ENCODE measurements around the gene CCN2.

CCN2 gene, protein sequence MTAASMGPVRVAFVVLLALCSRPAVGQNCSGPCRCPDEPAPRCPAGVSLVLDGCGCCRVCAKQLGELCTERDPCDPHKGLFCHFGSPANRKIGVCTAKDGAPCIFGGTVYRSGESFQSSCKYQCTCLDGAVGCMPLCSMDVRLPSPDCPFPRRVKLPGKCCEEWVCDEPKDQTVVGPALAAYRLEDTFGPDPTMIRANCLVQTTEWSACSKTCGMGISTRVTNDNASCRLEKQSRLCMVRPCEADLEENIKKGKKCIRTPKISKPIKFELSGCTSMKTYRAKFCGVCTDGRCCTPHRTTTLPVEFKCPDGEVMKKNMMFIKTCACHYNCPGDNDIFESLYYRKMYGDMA

DNA sequence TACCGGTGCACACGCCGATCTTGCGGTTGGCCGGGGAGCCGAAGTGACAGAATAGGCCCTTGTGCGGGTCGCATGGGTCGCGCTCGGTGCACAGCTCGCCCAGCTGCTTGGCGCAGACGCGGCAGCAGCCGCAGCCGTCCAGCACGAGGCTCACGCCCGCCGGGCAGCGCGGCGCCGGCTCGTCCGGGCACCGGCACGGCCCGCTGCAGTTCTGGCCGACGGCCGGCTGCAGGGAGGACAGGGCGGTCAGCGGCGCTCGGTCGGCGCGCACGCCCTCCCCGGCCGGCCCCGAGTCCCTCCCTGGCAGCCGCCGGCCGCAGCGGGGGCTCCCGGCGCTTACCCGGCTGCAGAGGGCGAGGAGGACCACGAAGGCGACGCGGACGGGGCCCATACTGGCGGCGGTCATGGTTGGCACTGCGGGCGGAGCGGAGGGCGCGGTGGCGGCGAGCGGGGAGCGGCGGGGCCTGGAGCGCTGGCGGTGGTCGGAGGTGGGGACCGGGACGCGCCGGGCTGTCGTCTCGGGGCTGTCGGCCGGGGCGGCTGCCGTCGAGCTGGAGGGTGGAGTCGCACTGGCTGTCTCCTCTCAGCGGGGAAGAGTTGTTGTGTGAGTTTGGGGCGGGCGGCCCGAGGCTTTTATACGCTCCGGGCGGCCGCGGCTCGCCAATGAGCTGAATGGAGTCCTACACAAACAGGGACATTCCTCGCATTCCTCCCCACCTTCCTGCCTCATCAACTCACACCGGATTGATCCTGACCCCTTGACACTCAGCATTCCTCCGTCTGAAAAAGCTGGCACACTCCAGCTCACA, at the start of gene CCN2:
Gene CCN2 (minus strand): TSS at position 606 of the 809 bp plus-strand sequence. CDS start 200 bp downstream, at position 406.
- H3K27me3 ChIP-seq: peaks cover 99% of the 10 kb centered on the region
- TF ChIP-seq, protein P1, sequence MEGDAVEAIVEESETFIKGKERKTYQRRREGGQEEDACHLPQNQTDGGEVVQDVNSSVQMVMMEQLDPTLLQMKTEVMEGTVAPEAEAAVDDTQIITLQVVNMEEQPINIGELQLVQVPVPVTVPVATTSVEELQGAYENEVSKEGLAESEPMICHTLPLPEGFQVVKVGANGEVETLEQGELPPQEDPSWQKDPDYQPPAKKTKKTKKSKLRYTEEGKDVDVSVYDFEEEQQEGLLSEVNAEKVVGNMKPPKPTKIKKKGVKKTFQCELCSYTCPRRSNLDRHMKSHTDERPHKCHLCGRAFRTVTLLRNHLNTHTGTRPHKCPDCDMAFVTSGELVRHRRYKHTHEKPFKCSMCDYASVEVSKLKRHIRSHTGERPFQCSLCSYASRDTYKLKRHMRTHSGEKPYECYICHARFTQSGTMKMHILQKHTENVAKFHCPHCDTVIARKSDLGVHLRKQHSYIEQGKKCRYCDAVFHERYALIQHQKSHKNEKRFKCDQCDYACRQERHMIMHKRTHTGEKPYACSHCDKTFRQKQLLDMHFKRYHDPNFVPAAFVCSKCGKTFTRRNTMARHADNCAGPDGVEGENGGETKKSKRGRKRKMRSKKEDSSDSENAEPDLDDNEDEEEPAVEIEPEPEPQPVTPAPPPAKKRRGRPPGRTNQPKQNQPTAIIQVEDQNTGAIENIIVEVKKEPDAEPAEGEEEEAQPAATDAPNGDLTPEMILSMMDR (IDR thresholded peaks at IDR 0.05): no peak
- no peaks in the 10 kb centered on the region for H3K9me3 ChIP-seq
- no peaks in the 10 kb centered on the region for H3K36me3 ChIP-seq
- H3K27ac ChIP-seq: no peak within 1 kb of the TSS
- peaks cover 0 to 2% of the 10 kb centered on the region in 2 experiments for H3K4me1 ChIP-seq (ENCODE audit: control insufficient read depth in 1 of 2, insufficient read depth in 1 of 2, low read depth in 1 of 2, low read length in 1 of 2)
- no peak within 1 kb of the TSS for H3K4me3 ChIP-seq (ENCODE audit: low read depth in 1 of 2, low read length in 1 of 2)

DNA sequence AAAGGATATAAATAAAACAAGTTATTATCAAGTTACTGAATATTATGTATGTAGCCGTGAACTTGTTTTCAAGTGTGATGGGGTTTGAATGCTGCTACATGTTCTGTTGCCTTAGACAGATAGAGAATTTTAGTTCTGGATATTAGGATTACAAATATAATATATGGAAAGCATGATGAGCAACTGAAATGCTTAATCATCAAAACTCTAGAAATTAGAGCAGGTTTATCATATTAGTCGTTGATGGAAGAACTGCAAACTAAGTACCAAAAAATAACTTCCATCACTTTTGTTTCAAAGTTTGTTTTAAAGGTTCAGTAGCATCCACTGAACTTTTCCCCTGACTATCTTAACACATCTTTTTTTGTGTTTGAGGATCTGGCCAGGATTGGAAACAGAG, 49.1 kb upstream of the CCN2 start:
- Histone ChIP-seq H3K27me3 (no peaks in the 10 kb centered on the region), H3K4me3 (ENCODE audit: low read depth in 1 of 2, low read length in 1 of 2) (no peak overlapping the region), H3K9me3 (no peaks in the 10 kb centered on the region), H3K36me3 (no peaks in the 10 kb centered on the region), H3K27ac (no peak overlapping the region), H3K4me1 (ENCODE audit: control insufficient read depth in 1 of 2, insufficient read depth in 1 of 2, low read depth in 1 of 2, low read length in 1 of 2) (no peaks in the 10 kb centered on the region)
- TF ChIP-seq, protein P1 (IDR thresholded peaks at IDR 0.05): no peak

DNA sequence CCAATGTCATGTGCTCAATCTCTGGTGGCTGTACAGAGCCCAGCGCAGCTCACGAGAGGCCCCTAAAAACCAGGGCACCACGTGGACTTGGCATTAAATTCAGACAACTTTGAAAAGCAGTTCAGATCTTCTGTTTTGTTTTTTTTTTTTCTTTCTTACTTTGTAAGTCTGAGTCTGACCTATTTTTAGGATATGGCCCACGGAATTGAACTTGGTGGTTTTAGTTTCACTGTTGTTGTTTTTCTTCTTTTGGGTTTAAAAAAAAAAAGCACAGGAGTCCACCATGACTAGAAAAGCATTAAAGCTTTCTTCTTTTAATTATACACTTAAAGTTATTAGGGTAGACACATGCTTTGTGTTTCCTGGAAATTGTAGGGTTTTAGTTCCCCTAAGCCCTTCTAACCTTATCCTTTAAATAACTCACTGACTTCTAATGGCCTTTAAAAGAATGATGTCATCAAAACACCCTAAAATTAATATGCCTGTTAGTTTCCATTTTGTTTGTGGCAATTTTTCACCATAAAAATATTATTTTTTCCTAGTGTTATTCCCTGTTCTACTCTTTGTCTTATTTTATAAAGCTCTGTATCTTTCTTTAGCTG, 48.5 kb upstream of the CCN2 start:
- Histone ChIP-seq H3K36me3 (no peaks in the 10 kb centered on the region), H3K27ac (no peak overlapping the region), H3K4me3 (ENCODE audit: low read depth in 1 of 2, low read length in 1 of 2) (no peak overlapping the region), H3K4me1 (ENCODE audit: control insufficient read depth in 1 of 2, insufficient read depth in 1 of 2, low read depth in 1 of 2, low read length in 1 of 2) (no peaks in the 10 kb centered on the region), H3K9me3 (no peaks in the 10 kb centered on the region), H3K27me3 (no peaks in the 10 kb centered on the region)
- TF ChIP-seq, protein P1 (IDR thresholded peaks at IDR 0.05): no peak

DNA sequence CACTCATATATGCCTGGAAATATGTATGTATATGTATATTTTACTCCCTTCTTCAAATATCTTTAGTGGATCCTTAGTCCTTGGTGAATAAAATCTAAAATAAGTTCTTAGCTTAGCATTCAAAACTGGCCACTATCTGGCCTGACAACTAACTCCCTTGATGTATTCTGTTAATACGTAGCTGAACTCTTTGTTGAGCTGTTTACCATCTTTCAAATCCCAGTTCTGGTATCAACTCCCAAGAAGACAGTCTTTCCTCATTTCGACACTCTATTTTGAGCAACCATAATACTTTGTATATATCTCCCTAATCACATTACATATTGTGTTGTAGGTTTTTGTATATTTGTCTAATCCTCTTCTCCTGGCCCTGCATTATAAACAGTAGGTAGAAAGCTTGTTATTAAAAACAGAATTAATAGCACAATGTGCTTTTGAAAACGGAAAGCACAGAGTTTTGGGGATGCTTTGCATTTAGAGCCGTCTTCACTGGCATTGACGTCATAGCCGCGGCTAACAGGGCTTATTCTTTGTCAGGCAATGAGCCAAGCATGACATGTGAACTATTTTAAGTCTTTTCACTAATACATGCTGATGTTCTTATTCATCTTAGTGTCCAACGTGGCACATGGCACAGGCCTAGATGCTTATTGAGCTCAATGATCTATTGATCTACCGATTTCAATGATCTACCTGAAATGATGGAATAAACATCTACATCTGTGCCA, 47.2 kb upstream of the CCN2 start:
- Histone ChIP-seq H3K4me1 (ENCODE audit: control insufficient read depth in 1 of 2, insufficient read depth in 1 of 2, low read depth in 1 of 2, low read length in 1 of 2) (no peaks in the 10 kb centered on the region), H3K9me3 (no peaks in the 10 kb centered on the region), H3K4me3 (ENCODE audit: low read depth in 1 of 2, low read length in 1 of 2) (no peak overlapping the region), H3K36me3 (no peaks in the 10 kb centered on the region), H3K27me3 (no peaks in the 10 kb centered on the region), H3K27ac (no peak overlapping the region)
- TF ChIP-seq, protein P1 (IDR thresholded peaks at IDR 0.05): no peak

DNA sequence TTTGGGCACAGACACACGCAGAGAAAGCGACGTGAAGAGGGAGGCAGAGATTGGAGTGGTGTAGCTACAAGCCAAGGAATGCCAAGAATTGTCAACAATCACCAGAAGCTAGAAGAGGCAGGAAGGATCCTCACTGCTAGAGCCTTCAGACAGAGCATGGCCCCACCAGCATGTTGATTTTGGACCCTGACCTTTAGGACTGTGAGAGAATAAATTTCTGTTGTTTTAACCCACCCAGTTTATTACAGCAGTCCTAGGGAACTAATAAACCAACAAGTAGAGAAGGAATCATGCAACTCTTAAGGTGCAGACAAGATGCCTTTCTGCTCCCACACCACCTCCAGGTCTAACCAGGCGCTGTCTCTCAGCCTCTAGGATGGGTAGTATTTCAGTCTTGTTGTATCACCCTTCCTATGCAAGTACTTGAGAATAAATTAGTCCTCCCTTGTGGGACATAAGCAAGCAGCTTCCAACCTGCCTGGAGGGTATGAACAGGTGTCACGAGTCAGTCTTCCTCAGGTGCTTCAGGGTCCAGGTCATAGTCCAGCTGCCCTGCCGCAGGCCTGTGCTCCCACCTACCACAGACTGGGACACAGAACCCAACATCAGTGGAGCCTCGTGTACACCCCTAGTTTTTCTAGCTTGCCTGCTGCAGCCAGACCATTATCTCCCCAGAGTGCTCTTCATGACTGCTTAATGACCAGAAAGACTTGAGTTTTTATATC, 46.4 kb upstream of the CCN2 start:
- no peaks in the 10 kb centered on the region for H3K4me1 ChIP-seq (ENCODE audit: control insufficient read depth in 1 of 2, insufficient read depth in 1 of 2, low read depth in 1 of 2, low read length in 1 of 2)

More for the DNA sequence above, 46.4 kb upstream of the CCN2 start:
- H3K4me3 ChIP-seq (ENCODE audit: low read depth in 1 of 2, low read length in 1 of 2): no peak overlapping the region
- no peak overlapping the region for H3K27ac ChIP-seq
- H3K9me3 ChIP-seq: no peaks in the 10 kb centered on the region
- H3K36me3 ChIP-seq: no peaks in the 10 kb centered on the region
- TF ChIP-seq, protein P1 (IDR thresholded peaks at IDR 0.05): no peak
- no peaks in the 10 kb centered on the region for H3K27me3 ChIP-seq
